Measurements from ENCODE around the gene SNAPC5.

DNA sequence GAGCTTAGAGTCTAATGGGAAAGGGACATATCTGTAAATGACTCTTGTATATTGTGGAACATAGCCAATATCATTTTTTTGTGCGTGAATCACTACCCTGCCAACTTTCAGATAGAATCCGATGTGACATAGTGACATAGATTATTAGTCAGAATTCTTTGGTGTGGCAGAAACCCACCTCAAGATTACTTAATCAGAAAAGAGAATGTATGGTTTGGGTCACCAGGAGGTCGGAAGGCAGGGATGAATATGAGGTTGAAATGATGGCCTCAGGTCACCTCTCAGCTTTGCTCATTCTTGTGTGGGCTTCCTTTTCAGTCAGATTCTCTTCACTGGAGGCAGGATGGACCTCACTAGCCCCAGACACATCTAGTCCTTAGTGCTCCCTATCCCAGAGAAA is 41.4 kb downstream of the SNAPC5 start:
- TF ChIP-seq, protein P1, sequence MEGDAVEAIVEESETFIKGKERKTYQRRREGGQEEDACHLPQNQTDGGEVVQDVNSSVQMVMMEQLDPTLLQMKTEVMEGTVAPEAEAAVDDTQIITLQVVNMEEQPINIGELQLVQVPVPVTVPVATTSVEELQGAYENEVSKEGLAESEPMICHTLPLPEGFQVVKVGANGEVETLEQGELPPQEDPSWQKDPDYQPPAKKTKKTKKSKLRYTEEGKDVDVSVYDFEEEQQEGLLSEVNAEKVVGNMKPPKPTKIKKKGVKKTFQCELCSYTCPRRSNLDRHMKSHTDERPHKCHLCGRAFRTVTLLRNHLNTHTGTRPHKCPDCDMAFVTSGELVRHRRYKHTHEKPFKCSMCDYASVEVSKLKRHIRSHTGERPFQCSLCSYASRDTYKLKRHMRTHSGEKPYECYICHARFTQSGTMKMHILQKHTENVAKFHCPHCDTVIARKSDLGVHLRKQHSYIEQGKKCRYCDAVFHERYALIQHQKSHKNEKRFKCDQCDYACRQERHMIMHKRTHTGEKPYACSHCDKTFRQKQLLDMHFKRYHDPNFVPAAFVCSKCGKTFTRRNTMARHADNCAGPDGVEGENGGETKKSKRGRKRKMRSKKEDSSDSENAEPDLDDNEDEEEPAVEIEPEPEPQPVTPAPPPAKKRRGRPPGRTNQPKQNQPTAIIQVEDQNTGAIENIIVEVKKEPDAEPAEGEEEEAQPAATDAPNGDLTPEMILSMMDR (IDR thresholded peaks at IDR 0.05; ENCODE audit: insufficient read depth, low read length, poor library complexity, severe bottlenecking), result no peak
- no peak for TF ChIP-seq EZH2phosphoT487 (conservative IDR thresholded peaks at IDR 0.05; ENCODE audit: low read length)

Data from SU-DHL-6 (cell line).